Rectal smooth muscle tissue (tissue), 1 donor: Measurements from ENCODE around the gene CLEC7A.

Source experiments
- H3K27ac ChIP-seq: one replicate; pipeline ENCODE4 v1.7.0; 2013; ENCODE audit warnings: low read depth, low read length, inconsistent platforms
- H3K27me3 ChIP-seq: one replicate; pipeline ENCODE4 v1.7.0; 2013; ENCODE audit warnings: low read length; ENCODE audit not compliant: control insufficient read depth, insufficient read depth
- H3K36me3 ChIP-seq: one replicate; pipeline ENCODE4 v1.7.0; 2013; ENCODE audit warnings: low read length; ENCODE audit not compliant: control insufficient read depth, insufficient read depth
- H3K4me1 ChIP-seq: one replicate; pipeline ENCODE4 v1.7.0; 2013; ENCODE audit warnings: low read length; ENCODE audit not compliant: control insufficient read depth, insufficient read depth
- H3K4me3 ChIP-seq: one replicate; pipeline ENCODE4 v1.7.0; 2013; ENCODE audit warnings: low read length
- H3K9ac ChIP-seq: one replicate; pipeline ENCODE4 v1.7.0; 2013; ENCODE audit warnings: low read length

CLEC7A gene

GRCh38 chr12:10130042-10130441 lies at the start of gene CLEC7A:
Gene CLEC7A, minus strand, starts transcription at chr12:10130199. Its CDS starts 117 bp downstream, at chr12:10130082.
- no peaks in the 10 kb centered on the region for H3K36me3 ChIP-seq
- H3K27ac ChIP-seq = no peak within 1 kb of the TSS
- H3K4me1 ChIP-seq = no peaks in the 10 kb centered on the region
- no peaks in the 10 kb centered on the region for H3K27me3 ChIP-seq
- no peak within 1 kb of the TSS for H3K4me3 ChIP-seq
- no peak within 1 kb of the TSS for H3K9ac ChIP-seq

GRCh38 chr12:10179776-10180181 lies 49.8 kb upstream of the CLEC7A start:
- no peak overlapping the region for H3K9ac ChIP-seq
- H3K4me3 ChIP-seq = no peak overlapping the region
- H3K27ac ChIP-seq = no peak overlapping the region
- H3K27me3 ChIP-seq = no peaks in the 10 kb centered on the region
- no peaks in the 10 kb centered on the region for H3K4me1 ChIP-seq
- H3K36me3 ChIP-seq = no peaks in the 10 kb centered on the region

DNA sequence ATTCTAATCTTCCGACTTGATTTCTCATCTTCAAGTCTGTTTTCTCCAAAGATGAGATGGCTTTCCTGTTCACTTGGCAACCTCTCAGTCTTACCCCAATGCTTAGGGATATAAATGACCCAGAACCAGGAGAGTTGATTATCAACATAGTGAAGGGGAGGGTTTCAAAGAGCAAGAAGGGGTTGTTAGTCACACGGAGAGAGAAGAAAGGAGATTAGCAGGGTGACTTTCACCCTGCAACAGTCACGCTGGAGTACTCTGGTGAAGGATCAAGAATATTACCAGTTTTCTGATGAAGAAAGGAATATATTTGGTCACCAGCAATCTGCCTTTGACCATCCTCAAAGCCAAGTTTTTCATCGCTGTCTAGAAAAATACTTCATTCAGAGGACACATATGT lies 48.8 kb upstream of the CLEC7A start, which contains the start of gene TMEM52B:
TSS of gene TMEM52B (plus strand) at position 212 of the 400 bp plus-strand sequence. CDS start 543 bp downstream, outside the sequence.
- no peaks in the 10 kb centered on the region for H3K36me3 ChIP-seq
- no peak within 1 kb of the TSS for H3K9ac ChIP-seq
- no peak within 1 kb of the TSS for H3K27ac ChIP-seq
- no peaks in the 10 kb centered on the region for H3K27me3 ChIP-seq
- no peaks in the 10 kb centered on the region for H3K4me1 ChIP-seq
- no peak within 1 kb of the TSS for H3K4me3 ChIP-seq

DNA sequence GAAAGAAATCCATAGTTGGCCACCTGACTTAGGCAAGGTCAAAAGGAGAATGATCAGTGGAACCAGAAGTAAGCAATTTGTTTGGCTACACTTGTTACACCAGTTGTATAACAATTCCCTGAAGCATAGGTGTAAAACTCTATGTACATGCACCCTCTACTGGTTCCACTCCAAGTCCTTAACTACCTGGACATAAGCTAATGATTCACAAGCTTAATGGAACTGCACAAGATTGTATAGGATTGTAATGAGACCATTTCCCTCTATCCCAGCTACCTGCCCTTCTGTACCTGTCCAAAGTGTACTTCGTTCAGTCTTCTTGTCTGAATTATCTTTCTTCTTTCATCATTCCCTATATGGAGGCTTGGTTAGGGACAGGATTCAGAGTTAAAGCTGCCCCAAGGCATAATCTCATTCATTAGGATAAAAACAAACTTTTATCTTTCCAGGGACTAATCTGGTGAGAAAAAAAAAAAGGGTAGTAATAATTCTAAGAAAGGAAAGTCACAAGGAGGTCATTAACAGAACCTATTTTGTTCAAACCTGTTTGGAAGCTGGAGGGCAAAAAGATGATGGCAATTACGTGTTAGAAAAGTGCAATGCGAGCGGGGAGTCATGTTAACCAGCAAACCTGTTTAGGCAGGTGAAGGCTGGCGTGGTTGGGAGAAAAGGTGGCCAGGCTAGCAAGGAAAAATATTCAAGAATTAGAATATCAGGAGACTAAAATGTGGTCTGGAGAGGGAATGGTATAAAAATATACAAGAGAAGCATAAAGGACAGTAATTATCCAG lies 46.0 kb upstream of the CLEC7A start:
- H3K4me1 ChIP-seq = no peaks in the 10 kb centered on the region
- no peak overlapping the region for H3K9ac ChIP-seq
- no peaks in the 10 kb centered on the region for H3K36me3 ChIP-seq
- H3K27ac ChIP-seq = no peak overlapping the region
- no peaks in the 10 kb centered on the region for H3K27me3 ChIP-seq
- no peak overlapping the region for H3K4me3 ChIP-seq

DNA sequence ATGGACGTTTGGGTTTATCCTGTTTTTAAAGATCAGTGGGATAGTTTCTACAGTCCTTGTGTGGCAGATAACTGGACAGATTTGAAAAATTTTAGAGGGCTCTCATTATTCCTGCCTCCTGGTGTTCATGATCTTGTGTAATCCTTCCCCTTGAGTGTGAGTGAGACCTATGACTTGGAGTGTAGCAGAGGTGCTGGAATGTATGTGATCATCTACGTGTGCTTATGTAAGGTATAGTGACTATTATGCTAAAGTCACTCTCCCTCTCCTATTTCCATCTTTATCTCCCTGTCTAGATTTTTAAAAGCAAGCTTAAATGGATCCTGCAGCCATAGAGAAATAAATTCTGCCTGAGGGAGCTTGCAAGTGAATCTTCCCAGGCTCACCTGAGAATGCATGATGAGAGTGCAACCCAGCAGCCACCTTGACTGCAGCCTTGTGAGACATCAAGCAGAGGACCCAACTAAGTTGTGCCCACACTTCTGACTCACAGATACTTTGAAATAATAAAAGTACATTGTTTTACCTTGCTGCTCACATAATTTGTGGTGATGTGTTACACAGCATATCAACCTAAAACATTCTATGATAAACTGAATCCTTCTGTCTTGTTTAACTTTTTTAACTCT lies 45.1 kb upstream of the CLEC7A start:
- Histone ChIP-seq H3K9ac (no peak overlapping the region), H3K27me3 (no peaks in the 10 kb centered on the region), H3K36me3 (no peaks in the 10 kb centered on the region), H3K4me3 (no peak overlapping the region), H3K27ac (no peak overlapping the region), H3K4me1 (no peaks in the 10 kb centered on the region)

DNA sequence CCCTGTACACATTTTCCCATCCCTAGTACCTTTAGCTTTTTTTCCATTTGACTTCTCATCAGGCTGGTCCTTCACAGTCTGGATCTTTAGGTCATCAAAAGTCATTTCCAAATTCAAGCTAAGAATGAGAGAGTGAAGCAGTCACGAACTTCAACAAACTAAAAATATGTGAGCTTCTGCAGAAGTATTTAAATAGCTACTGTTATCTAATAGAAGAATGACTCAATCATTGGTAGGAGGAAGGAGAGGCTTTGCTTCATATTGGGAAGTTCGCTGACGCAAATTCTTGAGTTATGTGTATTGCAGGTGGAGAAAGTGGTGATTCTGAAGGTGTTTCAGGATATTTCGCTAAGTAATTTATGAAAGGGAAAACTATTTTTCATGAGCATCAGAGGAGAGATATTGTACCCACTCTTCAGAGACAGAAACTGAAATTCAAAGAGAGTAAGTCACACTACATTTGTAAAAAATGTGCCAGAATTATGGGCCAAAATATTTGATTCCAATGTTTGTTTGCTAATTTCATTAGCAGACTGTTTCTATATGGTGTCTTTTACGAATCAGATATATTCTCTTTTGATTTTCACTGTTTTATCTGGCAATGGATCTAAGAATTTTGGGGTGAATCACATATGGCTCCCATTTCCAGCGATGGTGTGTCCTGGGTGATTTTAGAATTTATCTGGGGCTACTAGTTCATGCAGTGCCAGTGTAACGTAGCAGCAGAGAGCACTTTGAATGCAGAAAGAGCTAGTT lies 42.2 kb upstream of the CLEC7A start, which contains the start of gene OLR1:
TSS of gene OLR1 (minus strand) at position 160 of the 756 bp plus-strand sequence. CDS start at position 105, 55 bp downstream.
- Histone ChIP-seq H3K27ac (no peak within 1 kb of the TSS), H3K4me1 (no peaks in the 10 kb centered on the region), H3K36me3 (no peaks in the 10 kb centered on the region), H3K9ac (no peak within 1 kb of the TSS), H3K27me3 (no peaks in the 10 kb centered on the region), H3K4me3 (no peak within 1 kb of the TSS)

DNA sequence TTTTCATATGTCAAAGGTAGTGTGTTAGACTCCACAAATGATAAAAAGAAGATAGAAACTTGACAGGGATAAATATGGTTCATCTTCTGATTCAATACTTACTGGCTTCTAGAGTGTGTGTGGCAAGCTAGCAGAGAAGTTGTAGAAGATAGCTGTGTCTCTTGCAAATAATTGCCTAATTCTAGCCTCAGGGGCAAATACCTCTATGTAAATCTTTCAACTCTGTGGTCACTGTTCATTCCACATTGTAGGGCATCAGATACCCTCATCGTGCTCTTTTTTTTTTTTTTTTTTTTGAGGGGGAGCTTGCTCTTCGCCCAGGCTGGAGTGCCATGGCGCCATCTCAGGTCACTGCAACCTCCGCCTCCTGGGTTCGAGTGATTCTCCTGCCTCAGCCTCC lies 40.2 kb upstream of the CLEC7A start:
- no peak overlapping the region for H3K27ac ChIP-seq
- no peaks in the 10 kb centered on the region for H3K27me3 ChIP-seq
- H3K4me3 ChIP-seq = no peak overlapping the region

GRCh38 chr12:10169104-10169503 lies 39.1 kb upstream of the CLEC7A start:
- no peaks in the 10 kb centered on the region for H3K27me3 ChIP-seq
- no peak overlapping the region for H3K27ac ChIP-seq
- H3K36me3 ChIP-seq = no peaks in the 10 kb centered on the region
- H3K4me3 ChIP-seq = no peak overlapping the region
- no peak overlapping the region for H3K9ac ChIP-seq
- H3K4me1 ChIP-seq = no peaks in the 10 kb centered on the region

More for the DNA sequence above, 40.2 kb upstream of the CLEC7A start:
- no peaks in the 10 kb centered on the region for H3K4me1 ChIP-seq
- no peak overlapping the region for H3K9ac ChIP-seq
- H3K36me3 ChIP-seq = no peaks in the 10 kb centered on the region

DNA sequence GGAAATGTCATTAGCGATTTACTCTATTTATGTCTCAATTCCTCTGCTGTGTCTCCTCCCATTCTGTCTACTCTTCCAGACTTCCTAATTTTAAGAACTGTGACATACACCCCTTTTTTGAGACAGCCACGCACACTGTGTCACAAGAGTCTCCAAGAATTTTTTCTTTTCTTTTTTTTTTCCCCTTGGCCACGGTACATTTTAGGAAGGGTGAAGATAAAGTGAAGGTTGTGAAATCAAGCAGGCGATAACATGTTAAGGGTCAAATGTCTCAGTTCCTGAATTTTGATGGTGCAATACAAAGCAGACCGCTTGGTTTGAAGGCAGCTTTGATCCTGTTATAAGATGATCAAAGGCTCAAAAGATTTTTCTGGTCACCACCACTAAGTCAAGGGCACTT lies 37.6 kb upstream of the CLEC7A start:
- Histone ChIP-seq H3K27me3 (no peaks in the 10 kb centered on the region), H3K36me3 (no peaks in the 10 kb centered on the region), H3K4me3 (no peak overlapping the region), H3K9ac (no peak overlapping the region), H3K4me1 (no peaks in the 10 kb centered on the region), H3K27ac (no peak overlapping the region)

DNA sequence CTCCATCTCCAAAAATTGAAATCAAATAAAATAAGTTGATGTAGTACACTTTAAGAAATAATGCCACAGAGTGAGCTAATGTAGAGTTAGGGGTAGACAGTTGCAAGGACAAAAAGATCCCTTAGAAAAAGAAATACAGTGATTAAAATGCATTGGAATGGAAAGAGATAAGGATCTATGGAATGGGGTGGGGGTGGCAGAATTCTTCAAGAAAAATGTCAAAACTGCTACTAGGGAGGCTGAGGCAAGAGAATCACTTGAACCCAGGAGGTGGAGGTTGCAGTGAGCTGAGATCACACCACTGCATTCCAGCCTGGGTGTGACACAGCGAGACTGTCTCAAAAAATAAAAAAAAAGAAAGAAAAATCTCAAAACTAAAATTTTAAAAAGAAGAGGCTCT lies 35.4 kb upstream of the CLEC7A start:
- Histone ChIP-seq H3K36me3 (no peaks in the 10 kb centered on the region), H3K9ac (no peak overlapping the region), H3K4me3 (no peak overlapping the region), H3K4me1 (no peaks in the 10 kb centered on the region), H3K27me3 (no peaks in the 10 kb centered on the region), H3K27ac (no peak overlapping the region)

DNA sequence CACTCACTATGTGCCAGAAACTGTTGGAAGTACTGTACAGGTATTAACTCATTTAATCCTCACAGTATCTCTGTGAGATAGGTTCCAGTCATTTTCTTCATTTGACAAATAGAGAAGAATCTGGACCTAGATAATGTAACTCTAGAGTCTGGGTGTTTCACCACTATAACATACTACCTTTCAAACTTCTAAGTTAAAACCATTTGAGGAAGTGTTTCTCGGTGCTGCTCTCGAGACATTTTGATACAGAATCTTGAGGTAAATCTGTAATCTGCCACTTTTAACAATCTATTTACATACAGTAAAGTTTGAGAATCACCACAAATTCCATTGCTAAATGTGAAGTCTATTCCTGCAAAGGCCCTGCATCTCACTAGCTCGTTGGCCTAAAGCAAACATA lies 33.1 kb upstream of the CLEC7A start:
- no peak overlapping the region for H3K9ac ChIP-seq
- no peak overlapping the region for H3K27ac ChIP-seq
- H3K36me3 ChIP-seq = no peaks in the 10 kb centered on the region
- no peaks in the 10 kb centered on the region for H3K4me1 ChIP-seq
- H3K4me3 ChIP-seq = no peak overlapping the region
- H3K27me3 ChIP-seq = no peaks in the 10 kb centered on the region

DNA sequence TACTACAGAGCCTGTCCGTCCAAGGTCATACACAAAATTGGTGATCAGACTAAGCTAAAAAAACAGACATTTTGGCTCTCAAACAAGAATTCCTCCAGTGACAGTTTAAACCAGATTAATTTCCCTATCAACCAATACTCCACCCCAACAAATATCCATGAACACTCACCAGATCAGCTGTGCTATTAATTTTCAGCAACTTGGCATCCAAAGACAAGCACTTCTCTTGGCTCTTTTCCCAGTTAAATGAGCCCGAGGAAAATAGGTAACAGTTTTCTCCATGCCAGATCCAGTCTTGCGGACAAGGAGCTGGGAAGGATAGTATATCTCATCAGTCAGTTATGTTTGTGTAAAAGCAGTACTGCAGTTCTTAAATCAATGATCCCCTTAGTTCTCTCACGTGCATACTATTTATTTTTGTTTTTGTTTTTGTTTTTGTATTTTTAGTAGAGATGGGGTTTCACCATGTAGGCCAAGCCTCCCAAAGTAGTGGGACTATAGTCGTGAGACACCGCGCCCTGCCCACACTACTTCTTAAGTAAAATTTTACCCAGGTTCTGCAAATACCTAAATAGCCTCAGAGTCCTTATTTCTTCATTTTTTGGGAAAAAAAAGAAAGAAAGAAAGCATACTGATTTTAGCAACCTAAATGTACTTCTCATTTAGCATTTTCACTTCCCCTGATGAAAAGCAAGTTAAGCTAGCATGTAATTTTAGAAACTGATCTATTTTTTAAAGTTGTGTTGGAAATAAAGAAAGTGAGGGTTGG lies 30.8 kb upstream of the CLEC7A start:
- Histone ChIP-seq H3K9ac (no peak overlapping the region), H3K27ac (no peak overlapping the region), H3K36me3 (no peaks in the 10 kb centered on the region)

More for the DNA sequence above, 30.8 kb upstream of the CLEC7A start:
- Histone ChIP-seq H3K4me3 (no peak overlapping the region), H3K4me1 (no peaks in the 10 kb centered on the region), H3K27me3 (no peaks in the 10 kb centered on the region)
